ENCODE measurements around the gene LRRC8D.

LRRC8D gene

GRCh38 chr1:89882348-89883029 lies 61.7 kb downstream of the LRRC8D start:
- Histone ChIP-seq H2BK120ac (ENCODE audit: low read depth, low read length) (no peak overlapping the region), H3K4me1 (ENCODE audit: control insufficient read depth in 2 of 2, insufficient read depth in 1 of 2, low read depth in 1 of 2, low read length in 2 of 2) (peaks cover 0 to 2% of the 10 kb centered on the region in 2 donors), H2AFZ (ENCODE audit: low read length) (no peak overlapping the region), H4K8ac (ENCODE audit: low read depth, low read length) (no peak overlapping the region), H3K36me3 (replicated peaks in 1 of 2; ENCODE audit: control insufficient read depth in 2 of 2, insufficient read depth in 2 of 2, low read length in 2 of 2) (peaks cover 0 to 74% of the 10 kb centered on the region in 2 donors), H3K18ac (ENCODE audit: low read length) (no peak overlapping the region), H2BK5ac (ENCODE audit: low read length) (no peak overlapping the region), H3K27ac (replicated peaks; ENCODE audit: low read length) (no peak overlapping the region), H3K27me3 (ENCODE audit: control insufficient read depth in 3 of 3, insufficient read depth in 3 of 3, low read depth in 1 of 3, low read length in 3 of 3) (no peaks in the 10 kb centered on the region), H3K23ac (ENCODE audit: low read depth, low read length, poor library complexity) (no peak overlapping the region), H2BK15ac (ENCODE audit: low read length) (no peak overlapping the region), H4K91ac (ENCODE audit: low read depth, low read length, poor library complexity) (no peak overlapping the region), H2BK12ac (ENCODE audit: low read length) (no peak overlapping the region), H3K9ac (ENCODE audit: low read depth, low read length, poor library complexity) (no peak overlapping the region), H3K79me1 (ENCODE audit: low read depth, low read length) (peaks cover 2% of the 10 kb centered on the region), H2AK5ac (ENCODE audit: low read depth, low read length) (no peak overlapping the region), H3K4me3 (ENCODE audit: low read length in 2 of 2) (no peak overlapping the region), H3K9me3 (replicated peaks in 1 of 2; ENCODE audit: control insufficient read depth in 2 of 2, insufficient read depth in 1 of 2, low read depth in 1 of 2, low read length in 2 of 2) (peaks cover 2 to 25% of the 10 kb centered on the region in 2 donors), H3K4me2 (ENCODE audit: insufficient read depth, low read length, poor library complexity, severe bottlenecking) (no peak overlapping the region), H3K14ac (ENCODE audit: low read length) (no peak overlapping the region), H3K4ac (ENCODE audit: low read length) (no peak overlapping the region)
- DNase-seq (ENCODE audit: low spot score), result no peak
- WGBS, 2 donors (ENCODE audit: extremely low coverage in 2 of 2, insufficient read length in 2 of 2, insufficient replicate concordance in 1 of 2), result no CpG with 5 or more reads among the region's 6 CpGs

- no peak overlapping the region for H3K18ac ChIP-seq (ENCODE audit: low read length)
- no peak overlapping the region for H3K23ac ChIP-seq (ENCODE audit: low read depth, low read length, poor library complexity)
- H3K4ac ChIP-seq (ENCODE audit: low read length), result no peak overlapping the region
- peaks cover 0 to 74% of the 10 kb centered on the region in 2 donors for H3K36me3 ChIP-seq (replicated peaks in 1 of 2; ENCODE audit: control insufficient read depth in 2 of 2, insufficient read depth in 2 of 2, low read length in 2 of 2)
- H3K4me1 ChIP-seq (ENCODE audit: control insufficient read depth in 2 of 2, insufficient read depth in 1 of 2, low read depth in 1 of 2, low read length in 2 of 2), result peaks cover 0 to 2% of the 10 kb centered on the region in 2 donors
- peaks cover 2% of the 10 kb centered on the region for H3K79me1 ChIP-seq (ENCODE audit: low read depth, low read length)
- H3K9ac ChIP-seq (ENCODE audit: low read depth, low read length, poor library complexity), result no peak overlapping the region
- H2BK12ac ChIP-seq (ENCODE audit: low read length), result no peak overlapping the region
- H2BK15ac ChIP-seq (ENCODE audit: low read length), result no peak overlapping the region
- peaks cover 2 to 25% of the 10 kb centered on the region in 2 donors for H3K9me3 ChIP-seq (replicated peaks in 1 of 2; ENCODE audit: control insufficient read depth in 2 of 2, insufficient read depth in 1 of 2, low read depth in 1 of 2, low read length in 2 of 2)
- H2BK120ac ChIP-seq (ENCODE audit: low read depth, low read length), result no peak overlapping the region
- H3K14ac ChIP-seq (ENCODE audit: low read length), result no peak overlapping the region
- no peak overlapping the region for H4K8ac ChIP-seq (ENCODE audit: low read depth, low read length)
- DNase-seq (ENCODE audit: low spot score), result no peak
- no peak overlapping the region for H3K4me2 ChIP-seq (ENCODE audit: insufficient read depth, low read length, poor library complexity, severe bottlenecking)
- no peak overlapping the region for H3K27ac ChIP-seq (replicated peaks; ENCODE audit: low read length)
- H2AFZ ChIP-seq (ENCODE audit: low read length), result no peak overlapping the region
- H4K91ac ChIP-seq (ENCODE audit: low read depth, low read length, poor library complexity), result no peak overlapping the region
- no CpG with 5 or more reads among the region's 6 CpGs for WGBS, 2 donors (ENCODE audit: extremely low coverage in 2 of 2, insufficient read length in 2 of 2, insufficient replicate concordance in 1 of 2)
- no peak overlapping the region for H2BK5ac ChIP-seq (ENCODE audit: low read length)
- no peak overlapping the region for H3K4me3 ChIP-seq (ENCODE audit: low read length in 2 of 2)
- no peaks in the 10 kb centered on the region for H3K27me3 ChIP-seq (ENCODE audit: control insufficient read depth in 3 of 3, insufficient read depth in 3 of 3, low read depth in 1 of 3, low read length in 3 of 3)
- no peak overlapping the region for H2AK5ac ChIP-seq (ENCODE audit: low read depth, low read length)
Observed at GRCh38 chr1:89883030-89883379, 62.2 kb downstream of the LRRC8D start.

GRCh38 chr1:89884718-89885596 lies 64.1 kb downstream of the LRRC8D start:
- Histone ChIP-seq H2BK12ac (ENCODE audit: low read length) (no peak overlapping the region), H2BK120ac (ENCODE audit: low read depth, low read length) (no peak overlapping the region), H3K18ac (ENCODE audit: low read length) (no peak overlapping the region), H3K36me3 (replicated peaks in 1 of 2; ENCODE audit: control insufficient read depth in 2 of 2, insufficient read depth in 2 of 2, low read length in 2 of 2) (peaks cover 0 to 71% of the 10 kb centered on the region in 2 donors), H3K14ac (ENCODE audit: low read length) (no peak overlapping the region), H2AK5ac (ENCODE audit: low read depth, low read length) (no peak overlapping the region), H3K4me1 (ENCODE audit: control insufficient read depth in 2 of 2, insufficient read depth in 1 of 2, low read depth in 1 of 2, low read length in 2 of 2) (peaks cover 0 to 2% of the 10 kb centered on the region in 2 donors), H3K79me1 (ENCODE audit: low read depth, low read length) (peaks cover 2% of the 10 kb centered on the region), H3K9ac (ENCODE audit: low read depth, low read length, poor library complexity) (no peak overlapping the region), H3K27me3 (ENCODE audit: control insufficient read depth in 3 of 3, insufficient read depth in 3 of 3, low read depth in 1 of 3, low read length in 3 of 3) (no peaks in the 10 kb centered on the region), H3K9me3 (replicated peaks in 1 of 2; ENCODE audit: control insufficient read depth in 2 of 2, insufficient read depth in 1 of 2, low read depth in 1 of 2, low read length in 2 of 2) (peaks cover 2 to 38% of the 10 kb centered on the region in 2 donors), H2AFZ (ENCODE audit: low read length) (no peak overlapping the region), H2BK15ac (ENCODE audit: low read length) (no peak overlapping the region), H3K23ac (ENCODE audit: low read depth, low read length, poor library complexity) (no peak overlapping the region), H3K4ac (ENCODE audit: low read length) (no peak overlapping the region), H3K4me2 (ENCODE audit: insufficient read depth, low read length, poor library complexity, severe bottlenecking) (no peak overlapping the region), H3K4me3 (ENCODE audit: low read length in 2 of 2) (no peak overlapping the region), H3K27ac (replicated peaks; ENCODE audit: low read length) (no peak overlapping the region), H4K8ac (ENCODE audit: low read depth, low read length) (no peak overlapping the region), H4K91ac (ENCODE audit: low read depth, low read length, poor library complexity) (no peak overlapping the region), H2BK5ac (ENCODE audit: low read length) (no peak overlapping the region)
- no CpG with 5 or more reads among the region's 6 CpGs for WGBS, 2 donors (ENCODE audit: extremely low coverage in 2 of 2, insufficient read length in 2 of 2, insufficient replicate concordance in 1 of 2)
- no peak for DNase-seq (ENCODE audit: low spot score)

- Histone ChIP-seq H3K4ac (ENCODE audit: low read length) (no peak overlapping the region), H3K23ac (ENCODE audit: low read depth, low read length, poor library complexity) (no peak overlapping the region), H3K9ac (ENCODE audit: low read depth, low read length, poor library complexity) (no peak overlapping the region), H4K91ac (ENCODE audit: low read depth, low read length, poor library complexity) (no peak overlapping the region), H2BK5ac (ENCODE audit: low read length) (no peak overlapping the region), H2AK5ac (ENCODE audit: low read depth, low read length) (no peak overlapping the region), H3K4me3 (ENCODE audit: low read length in 2 of 2) (no peak overlapping the region), H4K8ac (ENCODE audit: low read depth, low read length) (no peak overlapping the region), H3K4me1 (ENCODE audit: control insufficient read depth in 2 of 2, insufficient read depth in 1 of 2, low read depth in 1 of 2, low read length in 2 of 2) (peaks cover 0 to 2% of the 10 kb centered on the region in 2 donors), H3K4me2 (ENCODE audit: insufficient read depth, low read length, poor library complexity, severe bottlenecking) (no peak overlapping the region), H2BK120ac (ENCODE audit: low read depth, low read length) (no peak overlapping the region), H2BK15ac (ENCODE audit: low read length) (no peak overlapping the region), H2AFZ (ENCODE audit: low read length) (no peak overlapping the region), H3K27me3 (ENCODE audit: control insufficient read depth in 3 of 3, insufficient read depth in 3 of 3, low read depth in 1 of 3, low read length in 3 of 3) (no peaks in the 10 kb centered on the region), H3K9me3 (replicated peaks in 1 of 2; ENCODE audit: control insufficient read depth in 2 of 2, insufficient read depth in 1 of 2, low read depth in 1 of 2, low read length in 2 of 2) (peaks cover 0 to 19% of the 10 kb centered on the region in 2 donors), H3K79me1 (ENCODE audit: low read depth, low read length) (peaks cover 2% of the 10 kb centered on the region), H3K27ac (replicated peaks; ENCODE audit: low read length) (no peak overlapping the region), H2BK12ac (ENCODE audit: low read length) (no peak overlapping the region), H3K36me3 (replicated peaks in 1 of 2; ENCODE audit: control insufficient read depth in 2 of 2, insufficient read depth in 2 of 2, low read length in 2 of 2) (peaks cover 0 to 70% of the 10 kb centered on the region in 2 donors), H3K18ac (ENCODE audit: low read length) (no peak overlapping the region), H3K14ac (ENCODE audit: low read length) (no peak overlapping the region)
- WGBS, 2 donors (ENCODE audit: extremely low coverage in 2 of 2, insufficient read length in 2 of 2, insufficient replicate concordance in 1 of 2), result no CpG with 5 or more reads among the region's 2 CpGs
- no peak for DNase-seq (ENCODE audit: low spot score)
Observed at GRCh38 chr1:89887270-89887669, 66.4 kb downstream of the LRRC8D start.
